ENCODE measurements around the gene FZD10.

FZD10 gene

DNA sequence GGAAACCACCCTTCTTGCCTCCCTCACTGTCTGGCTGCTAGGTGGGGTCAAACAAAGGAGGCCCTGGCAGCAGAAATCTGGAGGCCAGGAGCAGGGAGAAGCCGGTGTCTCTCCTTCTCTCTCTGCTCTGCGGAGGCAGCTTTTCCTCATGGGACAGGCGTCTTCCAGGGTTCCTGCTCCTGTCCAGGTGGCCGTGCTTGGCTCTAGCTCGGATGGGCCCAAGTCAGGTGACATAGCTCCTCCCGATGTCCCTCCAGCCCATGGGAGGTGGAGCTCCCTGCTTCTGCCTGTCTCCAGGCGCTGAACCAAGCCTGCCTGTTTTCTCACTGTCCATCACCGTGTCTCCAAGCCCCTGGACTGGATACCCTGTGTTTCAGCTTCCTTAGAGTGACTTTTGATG lies 30.5 kb upstream of the FZD10 start:
- no peak for DNase-seq (ENCODE audit: low read depth)

DNA sequence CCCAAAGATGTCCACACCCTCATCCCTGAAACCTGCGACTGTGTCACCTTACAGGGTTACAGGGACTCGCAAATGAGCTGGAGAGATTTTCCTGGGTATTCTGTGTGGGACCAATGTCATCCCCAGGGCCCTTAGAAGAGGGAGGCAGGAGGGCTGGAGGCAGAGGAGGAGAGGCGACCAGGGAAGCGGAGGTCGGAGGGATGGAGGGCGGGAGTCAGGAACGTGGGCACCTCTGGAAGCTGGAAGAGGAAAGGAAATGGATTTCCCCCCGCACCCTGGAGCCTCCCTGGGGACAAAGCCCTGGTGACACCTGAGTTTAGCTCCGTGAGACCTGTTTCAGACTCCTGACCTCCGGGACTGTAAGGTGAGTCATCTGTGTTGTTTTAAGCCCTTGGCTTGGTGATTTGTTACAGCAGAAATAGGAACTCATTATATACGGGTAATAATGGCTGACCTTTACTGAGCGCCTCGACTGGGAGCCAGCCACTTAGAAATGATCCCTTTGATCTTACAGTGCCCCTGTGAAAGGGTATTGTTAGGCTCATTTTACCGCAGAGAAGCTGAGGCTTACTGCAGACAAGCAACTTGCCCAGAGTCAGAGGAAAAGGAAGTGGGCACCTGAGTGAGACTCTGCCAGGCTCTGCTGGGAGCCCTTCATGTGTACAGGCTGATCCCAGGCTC lies 29.3 kb upstream of the FZD10 start:
- DNase-seq (ENCODE audit: low read depth) = no peak

DNA sequence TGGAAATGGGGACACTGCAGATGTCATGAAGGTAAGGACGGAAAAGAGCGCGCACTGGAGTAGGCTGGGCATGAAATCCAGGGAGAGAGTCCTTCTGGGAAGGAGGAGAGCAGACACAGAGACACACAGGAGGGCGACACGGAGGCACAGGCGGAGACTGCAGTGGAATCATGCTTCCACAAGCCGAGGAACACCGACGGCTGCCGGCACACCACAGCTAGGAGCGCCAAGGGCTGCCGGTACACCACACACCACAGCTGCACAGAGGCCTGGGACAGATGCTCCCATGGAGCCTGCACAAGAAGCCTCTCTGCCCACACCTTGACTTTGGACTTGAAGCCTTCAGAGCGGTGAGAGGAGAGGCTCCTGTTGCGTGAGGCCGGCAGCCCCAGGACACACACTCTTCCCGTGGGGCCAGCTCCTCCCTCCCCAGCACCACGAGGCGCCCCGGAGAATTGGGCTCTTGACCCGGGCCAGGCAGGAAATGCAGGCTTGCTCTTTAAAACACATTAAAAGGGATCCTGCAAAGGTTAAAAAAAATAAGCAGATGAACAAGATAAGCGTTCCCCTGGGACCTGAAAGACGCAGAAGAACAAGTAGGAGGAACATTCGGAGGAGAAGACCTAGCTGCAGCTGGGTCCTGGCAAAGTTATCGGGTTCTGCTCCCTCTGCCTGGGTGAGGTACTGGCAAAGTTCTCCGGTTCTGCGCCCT lies 28.3 kb upstream of the FZD10 start:
- DNase-seq (ENCODE audit: low read depth) = no peak

DNA sequence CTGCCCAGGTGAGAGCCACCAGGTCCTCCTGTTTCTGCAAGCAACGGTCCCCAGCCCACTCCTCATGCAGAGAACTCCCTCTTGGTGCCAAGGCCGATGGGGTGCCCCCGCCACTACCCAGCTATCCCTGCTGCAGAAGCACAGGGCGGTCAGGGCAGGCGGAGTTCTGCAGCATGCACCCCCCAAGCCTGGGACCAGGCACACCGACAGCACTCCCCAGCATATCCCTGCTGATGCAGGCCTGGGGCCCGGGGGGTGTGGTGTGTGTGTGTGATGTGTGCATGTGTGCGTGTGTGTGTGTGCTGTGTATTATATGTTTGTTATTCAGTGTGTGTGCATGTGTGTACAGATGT lies 27.7 kb upstream of the FZD10 start:
- no peak for DNase-seq (ENCODE audit: low read depth)

DNA sequence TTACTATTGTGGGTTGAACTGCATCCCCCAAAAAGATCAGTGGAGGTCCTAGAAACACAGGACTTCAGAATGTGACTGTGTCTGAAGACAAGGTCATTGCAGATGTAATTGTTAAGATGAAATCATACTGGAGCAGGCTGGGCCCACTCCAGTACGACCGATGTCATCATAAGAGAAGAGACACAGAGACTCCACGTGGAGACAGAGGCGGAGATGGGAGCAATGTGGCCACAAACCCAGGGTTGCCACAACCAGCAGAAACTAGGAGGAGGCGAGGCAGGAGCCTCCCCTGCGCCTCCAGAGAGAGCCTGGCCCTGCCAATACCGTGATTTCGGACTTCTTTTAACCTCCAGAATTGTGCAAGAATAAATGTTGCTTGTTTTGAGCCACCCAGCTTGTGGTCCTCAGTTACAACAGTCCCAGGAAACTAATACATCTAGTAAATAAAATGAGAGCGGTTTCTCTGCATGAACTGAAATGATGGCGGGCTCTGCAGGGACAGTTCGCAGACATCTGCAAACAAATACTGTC lies 25.7 kb upstream of the FZD10 start:
- no peak for DNase-seq (ENCODE audit: low read depth)

DNA sequence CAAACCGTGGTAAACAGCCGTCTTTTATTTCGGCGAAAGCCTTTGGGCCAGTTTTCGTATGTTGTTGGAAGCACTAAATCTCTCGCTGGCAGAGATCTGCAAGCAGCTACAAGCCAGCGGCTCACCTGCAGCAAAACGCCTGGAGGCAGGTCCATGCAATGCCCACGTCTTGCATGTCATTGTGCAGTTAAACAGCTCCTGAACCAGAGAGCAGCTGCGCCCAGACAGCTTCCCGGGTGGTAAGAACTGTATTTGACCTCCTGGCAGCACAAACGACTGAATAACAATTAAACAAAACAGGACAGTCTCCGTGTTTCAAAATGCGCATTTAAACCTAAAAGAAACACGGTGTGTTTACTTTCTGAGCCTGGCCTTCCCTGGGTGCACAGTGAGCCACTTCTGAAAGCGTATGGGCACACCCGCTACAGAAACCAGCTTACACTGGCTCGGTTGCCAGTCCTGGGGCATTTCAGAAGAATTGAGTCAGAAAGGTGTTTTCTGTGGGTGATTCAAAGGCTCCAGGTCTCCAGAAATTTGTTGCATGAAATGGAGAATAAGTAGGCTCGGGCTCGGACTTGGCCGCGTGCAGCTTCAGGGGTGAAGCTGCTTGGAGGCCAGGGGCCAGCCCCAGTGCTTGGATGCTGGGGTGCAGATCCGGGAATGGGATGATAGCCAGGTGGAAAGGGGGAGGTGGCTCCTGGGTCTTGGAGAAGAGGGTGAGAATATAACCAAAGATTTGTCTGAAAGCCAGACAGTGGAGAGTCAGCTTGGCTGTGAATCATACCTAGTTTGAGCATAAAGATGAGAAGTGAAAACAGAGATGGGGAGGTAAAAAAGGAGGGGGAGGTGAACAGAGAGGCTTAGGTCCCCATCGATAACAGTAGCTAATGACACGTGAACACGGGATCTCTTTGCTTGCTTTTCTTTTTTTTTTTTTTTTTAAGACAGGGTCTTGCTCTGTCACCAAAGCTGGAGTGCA lies 24.9 kb upstream of the FZD10 start:
- no peak for DNase-seq (ENCODE audit: low read depth)

DNA sequence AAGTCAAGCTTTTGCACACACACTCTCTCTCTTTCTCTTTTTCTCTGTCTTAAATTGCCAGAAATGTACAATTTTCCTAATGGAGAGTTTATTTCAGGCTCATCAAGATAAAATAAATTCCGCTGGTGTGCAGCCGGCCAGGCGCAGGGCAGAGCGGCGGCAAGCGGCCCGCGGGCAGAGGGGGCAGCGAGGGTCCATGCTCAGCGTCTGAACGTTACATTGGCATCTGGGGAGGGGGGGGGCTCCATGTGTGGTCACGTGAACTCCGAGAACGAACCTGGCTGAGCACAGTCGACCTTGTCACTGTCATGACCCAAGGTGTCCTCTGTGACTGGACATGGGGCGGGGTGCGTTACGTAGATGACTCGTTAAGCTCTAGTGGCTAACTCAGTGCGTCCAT lies 23.8 kb upstream of the FZD10 start:
- DNase-seq (ENCODE audit: low read depth) = no peak

DNA sequence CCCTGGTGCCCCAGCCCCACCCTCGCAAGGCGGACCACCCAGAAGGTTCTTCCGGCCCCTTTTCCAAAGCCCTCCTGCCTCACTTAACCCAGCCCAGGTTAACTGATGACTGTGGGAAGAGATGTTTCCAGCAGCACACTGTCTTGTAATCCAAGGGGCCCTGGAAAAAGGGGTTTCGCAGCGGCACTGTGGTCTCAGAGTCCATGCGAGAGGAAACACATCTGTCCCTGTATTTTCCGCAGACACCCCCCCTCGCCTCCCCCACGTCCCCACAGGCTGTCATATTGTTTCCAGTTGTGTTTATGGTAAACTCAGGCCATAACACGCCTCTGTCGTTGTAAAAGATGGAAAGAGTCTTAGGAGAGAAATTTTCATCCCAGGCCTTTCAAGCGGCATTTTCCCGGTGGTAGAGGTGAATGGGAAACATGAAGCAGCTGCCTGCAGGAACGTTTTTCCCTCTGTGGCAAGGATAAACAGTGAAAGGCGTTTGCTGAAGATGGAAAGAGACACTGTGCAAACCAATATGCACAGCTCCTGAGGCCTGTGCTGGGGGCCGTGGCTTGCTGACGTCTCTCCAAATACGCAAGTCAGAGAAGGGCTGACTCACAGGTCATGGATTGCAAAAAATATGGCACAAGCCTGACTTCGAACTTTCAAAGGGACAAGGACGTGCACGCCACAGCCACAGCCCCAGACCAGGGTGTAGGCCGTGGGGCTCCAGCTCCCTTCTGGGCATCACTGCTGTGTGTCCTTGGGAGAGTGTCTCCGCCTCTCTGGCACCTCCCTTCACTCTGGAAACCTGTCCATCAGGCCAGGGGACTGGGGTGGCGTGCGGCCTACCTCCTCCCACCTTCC lies 22.5 kb upstream of the FZD10 start:
- no peak for DNase-seq (ENCODE audit: low read depth)

DNA sequence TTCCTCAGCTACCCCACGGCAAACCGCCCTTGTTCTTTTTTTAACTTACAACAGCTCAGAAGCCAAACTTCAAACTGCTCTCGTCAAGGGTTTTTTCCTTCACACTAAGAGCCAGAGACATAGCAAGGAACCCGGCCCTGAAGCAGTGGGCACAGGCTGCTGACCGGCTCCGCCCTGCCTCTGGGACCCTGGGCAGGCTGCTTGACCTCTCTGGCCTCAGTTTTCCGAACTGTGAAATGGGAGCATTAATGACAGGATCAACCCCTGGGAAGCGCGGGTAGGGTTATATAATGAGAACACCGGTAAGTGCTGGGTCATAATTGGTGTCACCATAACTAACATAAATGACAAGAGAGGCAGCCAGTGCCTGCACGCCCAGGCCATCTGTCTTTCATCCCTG lies 21.2 kb upstream of the FZD10 start:
- DNase-seq (ENCODE audit: low read depth) = no peak

DNA sequence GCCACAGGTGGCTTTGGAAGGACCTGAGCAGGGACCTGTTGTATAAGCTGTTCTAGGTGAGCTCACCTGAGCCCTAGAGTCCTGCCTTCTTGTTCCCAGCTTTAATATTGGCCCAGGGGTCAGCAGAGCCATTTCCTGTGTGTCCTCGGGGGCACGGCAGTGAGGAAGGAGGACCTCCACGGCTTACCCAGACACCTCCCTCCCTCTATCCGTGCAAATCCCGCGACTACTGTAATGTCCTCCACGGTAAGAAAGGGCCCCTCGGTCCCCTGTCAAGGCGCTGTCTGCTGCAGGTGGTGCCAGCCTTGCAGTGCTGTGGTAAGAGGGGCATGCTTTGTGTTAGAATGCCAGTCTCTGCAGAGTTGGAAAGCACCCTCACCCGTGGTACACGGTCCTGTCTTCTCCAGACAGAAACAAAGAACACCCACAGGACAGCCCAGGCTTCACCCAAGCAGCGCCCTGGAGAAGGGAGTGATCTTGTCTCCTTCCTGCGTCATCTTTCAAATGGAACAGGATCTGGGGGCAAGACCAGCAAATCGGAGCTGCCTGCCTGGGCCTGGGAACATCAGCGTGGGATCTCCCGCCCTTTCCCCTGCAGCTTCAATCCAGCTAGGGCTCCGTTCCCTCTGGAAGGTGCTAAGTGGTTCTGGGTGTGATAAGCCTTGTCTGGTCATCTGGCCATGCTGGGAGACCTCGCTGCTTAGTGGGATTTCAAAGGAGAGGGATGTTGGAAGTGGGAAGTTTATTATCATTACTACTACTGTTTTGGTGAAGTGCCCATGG lies 20.2 kb upstream of the FZD10 start:
- no peak for DNase-seq (ENCODE audit: low read depth)

DNA sequence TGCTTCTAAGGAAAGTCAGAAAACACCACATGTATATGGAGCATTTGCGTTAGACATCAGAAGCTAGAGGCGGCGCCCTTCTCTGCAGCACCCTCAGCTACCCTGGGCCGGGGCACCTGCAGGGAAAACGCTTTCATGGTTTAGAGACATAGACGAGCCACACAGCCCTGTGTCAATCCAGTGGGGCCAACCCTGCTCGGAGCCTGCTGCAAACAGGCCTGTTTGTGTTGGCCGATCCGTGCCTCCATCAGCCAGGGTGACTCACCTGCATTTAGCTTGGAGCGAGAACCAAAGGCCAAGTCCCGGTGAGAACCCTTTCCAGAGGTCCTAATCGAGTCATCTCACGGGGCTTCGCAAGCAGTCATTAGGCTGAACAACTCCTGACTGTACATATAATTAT lies 19.5 kb upstream of the FZD10 start:
- no peak for DNase-seq (ENCODE audit: low read depth)

DNA sequence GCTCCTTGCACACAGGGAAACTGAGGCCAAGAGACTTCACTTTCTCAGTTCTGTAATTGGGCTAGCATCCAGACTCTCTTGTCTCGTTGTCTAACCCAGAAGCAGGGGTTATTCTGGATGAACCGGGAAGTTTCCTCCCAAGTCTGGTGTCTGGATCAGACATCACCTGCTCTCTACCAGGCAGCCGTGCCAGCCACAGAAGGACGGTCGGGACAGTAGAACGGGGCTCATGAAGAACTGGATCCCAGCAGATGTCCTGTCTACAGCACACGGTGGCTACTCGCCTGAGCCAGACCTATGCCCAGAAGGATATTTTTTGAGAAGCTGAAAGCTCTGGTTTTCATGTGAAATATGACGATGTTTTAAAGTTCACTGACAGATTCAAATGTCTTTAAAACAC lies 19.1 kb upstream of the FZD10 start:
- DNase-seq (ENCODE audit: low read depth) = no peak

DNA sequence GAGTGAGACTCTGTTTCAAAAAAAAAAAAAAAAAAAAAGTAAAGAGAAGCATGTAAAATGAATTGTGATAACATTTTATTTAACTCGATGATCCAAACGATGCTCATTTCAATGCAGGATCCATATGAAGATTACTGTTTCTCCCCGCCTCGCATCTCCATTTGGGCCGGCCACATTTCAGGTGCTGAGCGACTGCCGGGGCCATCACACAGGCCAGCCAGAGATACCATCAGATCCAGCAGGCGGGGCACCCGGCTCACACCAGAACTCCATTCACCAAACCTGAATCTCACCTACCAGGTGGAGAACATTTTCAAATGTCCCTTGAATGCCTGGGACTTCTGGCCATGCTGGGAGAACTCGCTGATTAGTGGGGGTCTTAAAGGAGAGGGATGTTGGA lies 18.0 kb upstream of the FZD10 start:
- DNase-seq (ENCODE audit: low read depth) = no peak

DNA sequence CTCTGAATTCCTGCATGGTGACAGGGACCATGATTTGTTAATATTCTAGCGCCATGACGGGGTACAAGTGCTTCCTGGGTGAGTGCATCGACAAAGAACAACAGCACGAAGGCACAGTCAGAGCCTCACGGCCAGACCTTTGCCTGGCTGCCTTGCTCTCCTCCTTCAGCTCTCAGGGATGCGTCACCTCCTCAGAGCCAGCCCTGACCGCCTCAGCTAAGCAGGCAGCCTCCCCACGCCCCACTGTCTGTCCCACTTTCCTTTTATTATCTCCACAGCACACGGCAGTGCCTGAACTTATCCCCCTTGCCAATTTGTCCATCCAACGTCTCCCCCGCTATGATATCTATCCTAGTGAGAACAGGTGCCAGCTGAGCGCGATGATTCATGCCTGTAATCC lies 16.5 kb upstream of the FZD10 start:
- DNase-seq (ENCODE audit: low read depth) = no peak

DNA sequence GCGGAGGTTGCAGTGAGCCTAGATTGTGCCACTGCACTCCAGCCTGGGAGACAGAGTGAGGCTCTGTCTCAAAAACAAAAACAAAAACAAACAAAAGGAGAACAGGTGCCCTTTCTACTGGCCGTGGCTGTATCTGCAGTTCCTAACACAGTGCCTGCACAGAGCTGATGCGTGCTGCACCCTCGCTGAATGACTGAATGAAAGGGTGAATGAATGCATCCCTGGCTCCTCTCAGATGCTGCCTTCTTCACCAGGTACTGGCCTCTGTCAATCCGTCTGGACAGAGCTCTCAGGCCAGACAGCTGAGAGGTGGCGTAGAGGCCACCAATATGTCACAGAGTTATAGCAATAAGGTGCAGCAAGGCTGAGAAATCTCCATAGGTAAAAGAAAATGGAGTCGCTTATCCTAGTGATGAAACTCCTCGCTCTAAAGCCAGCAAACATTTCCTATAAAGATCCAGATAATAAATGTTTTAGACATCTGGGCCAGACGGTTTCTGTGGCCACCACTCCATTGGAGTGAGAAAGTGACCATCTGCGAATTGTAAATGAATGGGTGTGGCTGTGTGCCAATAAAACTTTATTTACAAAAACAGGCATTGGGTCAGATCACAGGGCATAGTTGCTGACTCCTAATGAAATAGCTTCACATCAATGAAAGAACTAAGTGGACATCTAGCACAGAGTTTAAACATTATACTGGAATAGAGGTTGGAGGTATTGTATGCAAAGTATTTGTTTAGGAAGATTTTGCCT lies 15.9 kb upstream of the FZD10 start:
- no peak for DNase-seq (ENCODE audit: low read depth)

DNA sequence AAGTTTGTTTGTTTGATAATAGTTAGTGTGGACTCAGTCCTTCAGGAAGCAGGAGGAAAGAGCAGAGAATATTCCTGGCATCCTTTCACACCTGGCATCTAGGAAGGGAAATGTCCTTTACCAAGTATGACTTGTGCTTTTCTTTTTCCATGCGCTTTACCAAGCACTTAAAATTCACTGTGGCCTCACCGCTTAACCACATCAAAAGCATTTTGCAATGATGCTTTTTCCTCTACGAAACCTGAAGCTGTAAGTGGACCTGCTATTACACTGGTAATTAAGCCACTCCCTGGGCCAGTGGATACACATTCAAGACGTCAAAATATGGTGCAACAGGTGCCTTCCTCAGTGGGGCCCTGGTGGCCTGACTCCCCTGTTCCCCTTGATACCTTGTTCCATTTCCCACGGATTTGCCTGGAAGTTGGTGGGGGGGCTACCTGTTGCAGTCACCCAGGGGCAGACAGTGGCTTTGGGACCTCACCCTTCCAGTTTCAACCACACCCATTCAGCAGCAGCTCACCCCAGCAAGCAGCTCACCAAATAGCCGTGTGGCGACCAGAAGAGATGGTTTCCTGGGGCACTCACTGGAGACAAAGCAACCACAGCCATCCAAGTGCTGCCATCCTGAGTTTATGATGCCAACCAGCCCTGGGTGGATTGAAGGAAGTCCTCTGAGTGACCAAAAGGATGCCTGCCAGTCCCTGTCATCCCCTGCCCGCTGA lies 14.2 kb upstream of the FZD10 start:
- no peak for DNase-seq (ENCODE audit: low read depth)

DNA sequence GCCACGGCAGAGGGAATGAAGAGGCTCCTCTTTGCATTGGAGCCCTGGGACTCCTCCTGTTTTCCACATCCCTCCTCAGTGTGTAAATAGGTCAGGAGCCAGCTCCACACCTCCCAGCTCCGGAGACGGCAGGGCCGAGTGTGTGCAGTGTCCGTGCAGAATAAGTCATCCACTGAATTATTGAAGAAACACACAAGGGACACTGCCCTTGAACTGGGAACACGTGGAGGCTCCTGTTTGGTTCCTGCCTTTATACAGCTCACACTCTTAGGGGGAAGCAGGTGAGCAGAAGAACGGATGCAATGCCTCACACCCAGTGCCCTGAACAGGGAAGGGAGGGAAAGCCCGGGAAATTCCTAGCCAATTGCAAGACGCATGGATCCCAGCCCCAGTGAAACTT lies 10.4 kb upstream of the FZD10 start:
- DNase-seq (ENCODE audit: low read depth) = no peak

DNA sequence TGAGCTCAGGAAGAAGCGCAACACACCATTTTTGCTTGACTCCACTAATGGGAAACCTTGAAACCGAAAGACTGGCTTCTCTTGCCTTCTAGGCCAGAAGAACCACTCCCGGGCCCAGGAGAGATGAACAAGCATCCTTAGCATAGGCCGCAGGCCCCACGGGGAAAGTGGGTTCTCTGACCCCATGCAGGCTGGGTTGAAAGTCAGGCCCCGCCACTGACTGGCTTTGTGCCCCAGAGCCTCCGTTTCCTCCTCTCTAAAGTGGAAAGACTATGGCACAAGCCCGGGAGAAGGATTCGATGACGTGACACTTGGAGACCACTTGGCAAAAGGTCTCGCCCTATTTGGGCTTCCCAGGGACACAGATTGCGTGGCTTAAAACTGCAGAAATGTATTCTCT lies 9.9 kb upstream of the FZD10 start:
- DNase-seq (ENCODE audit: low read depth) = no peak

DNA sequence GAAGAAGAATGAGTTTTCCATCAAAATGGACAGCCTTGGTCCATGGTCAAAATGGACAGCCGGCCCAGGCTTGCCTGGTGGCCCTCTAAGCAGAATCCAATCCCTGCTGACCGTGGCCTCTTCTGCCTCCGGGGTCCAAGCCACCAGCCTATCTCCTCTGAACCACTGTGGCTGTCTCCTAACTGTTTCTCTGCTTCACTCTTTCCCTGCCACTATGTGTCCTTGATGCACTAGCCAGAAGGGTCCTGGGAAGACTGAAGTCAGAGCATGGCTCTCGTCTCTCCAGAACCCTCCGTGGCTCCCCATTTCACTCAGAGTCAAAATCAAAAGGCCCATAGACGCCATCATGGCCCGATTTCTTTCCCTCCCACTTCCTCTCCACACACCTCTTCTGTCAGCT lies 8.5 kb upstream of the FZD10 start:
- no peak for DNase-seq (ENCODE audit: low read depth)
